Colonic mucosa (tissue), 4 donors: Measurements from ENCODE around the gene DSCAML1. TPM values are rescaled to one million over a fixed set of nuclear protein-coding genes. Genes with fewer than 3 reads are reported as not detected.
A peak's percentile ranks its signal among the peaks of the same experiment; 100 is the strongest.

Source experiments
- DNase-seq: peaks from one replicate; pipeline ENCODE4 v3.0.0-alpha.2; 2020
- H3K27ac ChIP-seq: fragments of 200-600 bp; one replicate; pipeline ENCODE4 v1.8.0; 2021
- H3K27me3 ChIP-seq: fragments of 200-600 bp; one replicate; pipeline ENCODE4 v1.8.0; 2021
- H3K36me3 ChIP-seq: fragments of 200-600 bp; one replicate; pipeline ENCODE4 v1.8.0; 2021
- H3K4me1 ChIP-seq: fragments of 200-600 bp; one replicate; pipeline ENCODE4 v1.8.0; 2021; ENCODE audit warnings: mild to moderate bottlenecking
- H3K4me3 ChIP-seq: fragments of 200-600 bp; one replicate; pipeline ENCODE4 v1.8.0; 2021
- H3K9ac ChIP-seq, 2 donors: one replicate each; pipeline ENCODE4 v1.7.0; 2013; ENCODE audit warnings: control low read depth in 2 of 2, low read depth in 2 of 2, low read length in 2 of 2
- H3K9me3 ChIP-seq: fragments of 200-600 bp; one replicate; pipeline ENCODE4 v1.8.0; 2021
- CTCF ChIP-seq: fragments of 200-600 bp; IDR thresholded peaks from one replicate; pipeline ENCODE4 v1.8.0; 2022; ENCODE audit warnings: antibody characterized with exemption, mild to moderate bottlenecking
- intact Hi-C: fragments of 100-400 bp; cut with DNase I; formaldehyde crosslinking; loops from one replicate; pipeline ENCODE4 v1.14.1; 2022
- total RNA-seq, 2 donors: library from RNA; stranded (reverse); fragmentation: NEBNext Ultra II Directional in 1 of 2; extraction: Animal tissue kit (Norgen Biotek cat#: 25700) in 1 of 2; gene quantifications; one replicate each; pipeline ENCODE4 v1.2.1, GENCODE V29; 2021
- donor health status: healthy.
- donor health status: DM: no; HTN: no; CAD: no.
- donor health status: DM: no; HTN: no; CAD: no.

The DSCAML1 gene
- total RNA-seq, 2 donors from 2014 or later = 1.2 to 4.3 TPM

DNA sequence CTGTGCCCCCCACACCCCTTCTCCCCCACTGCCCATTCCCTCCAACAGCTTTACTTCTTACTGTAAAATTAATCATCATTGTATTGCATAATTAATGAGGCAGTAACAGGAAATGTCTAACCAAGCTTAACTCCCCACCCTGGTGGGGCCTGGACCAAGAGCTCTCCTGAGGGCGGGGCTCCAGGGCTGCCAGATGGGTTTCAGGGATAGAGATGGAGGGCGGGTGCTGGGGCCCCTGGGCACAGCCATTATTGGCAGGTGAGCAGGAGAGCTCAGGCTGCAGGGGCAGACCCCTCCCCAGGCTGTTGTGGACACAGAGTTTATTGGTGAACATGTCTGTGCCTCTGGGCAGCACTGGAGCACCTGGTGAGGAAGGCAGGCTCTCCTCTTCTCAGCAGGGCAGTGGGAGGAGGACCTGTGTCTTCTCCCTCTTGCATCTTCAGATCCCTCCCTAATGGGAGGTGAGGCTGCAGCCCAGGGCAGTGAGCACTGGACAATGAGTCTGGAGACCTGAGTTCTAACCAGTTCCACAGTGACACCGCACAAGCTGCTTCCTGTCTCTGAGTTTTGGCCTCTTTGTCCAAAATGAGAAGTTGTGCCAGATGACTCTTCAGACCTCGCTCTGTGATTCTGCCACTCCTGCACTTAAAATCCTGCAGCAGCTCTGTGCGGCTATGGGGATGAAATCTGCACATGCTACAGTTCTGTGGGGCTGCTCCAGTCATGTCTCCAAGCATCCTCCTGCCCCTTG is 236.1 kb downstream of the DSCAML1 start:
- H3K9me3 ChIP-seq = no peaks in the 10 kb centered on the region
- intact Hi-C loops = no loop called here
- H3K9ac ChIP-seq = no peak overlapping the region
- TF ChIP-seq CTCF = no peak
- H3K36me3 ChIP-seq = no peaks in the 10 kb centered on the region
- H3K4me3 ChIP-seq = no peak overlapping the region
- H3K27me3 ChIP-seq = no peaks in the 10 kb centered on the region
- H3K4me1 ChIP-seq = no peaks in the 10 kb centered on the region
- DNase-seq = no peak
- H3K27ac ChIP-seq = no peak overlapping the region

- TF ChIP-seq CTCF = no peak
- Histone ChIP-seq H3K9ac (no peak overlapping the region), H3K4me3 (no peak overlapping the region), H3K36me3 (no peaks in the 10 kb centered on the region), H3K4me1 (no peaks in the 10 kb centered on the region), H3K27ac (no peak overlapping the region), H3K27me3 (no peaks in the 10 kb centered on the region), H3K9me3 (no peaks in the 10 kb centered on the region)
- no peak for DNase-seq
- intact Hi-C loops = no loop called here
These were observed 237.3 kb downstream of the DSCAML1 start for GRCh38 chr11:117559698-117560097.

DNA sequence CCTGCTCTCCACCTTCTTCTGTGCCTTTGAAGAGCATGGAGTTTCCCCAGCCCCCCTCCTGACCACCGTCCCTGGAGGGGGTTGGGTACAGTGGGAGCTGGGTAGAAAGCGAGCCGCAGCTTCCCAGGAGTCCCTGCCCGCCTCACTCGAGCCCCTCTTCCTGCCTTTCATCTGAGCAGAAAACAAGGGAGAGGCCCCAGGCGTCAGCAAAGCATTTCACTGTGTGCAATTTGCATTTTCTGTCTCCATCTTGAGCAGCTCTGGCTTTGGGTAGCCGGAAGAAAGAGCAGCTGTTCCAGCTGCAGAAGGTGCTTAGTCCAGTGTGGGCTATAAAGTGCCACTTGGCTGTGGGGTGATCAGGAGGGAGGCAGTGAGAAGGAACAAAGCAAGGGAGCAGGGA is 239.7 kb downstream of the DSCAML1 start:
- no peaks in the 10 kb centered on the region for H3K36me3 ChIP-seq
- H3K4me3 ChIP-seq = no peak overlapping the region
- intact Hi-C loops = no loop called here
- H3K9me3 ChIP-seq = no peaks in the 10 kb centered on the region
- no peak for DNase-seq
- TF ChIP-seq CTCF = no peak
- H3K9ac ChIP-seq = no peak overlapping the region
- no peaks in the 10 kb centered on the region for H3K4me1 ChIP-seq
- no peak overlapping the region for H3K27ac ChIP-seq
- no peaks in the 10 kb centered on the region for H3K27me3 ChIP-seq

DNA sequence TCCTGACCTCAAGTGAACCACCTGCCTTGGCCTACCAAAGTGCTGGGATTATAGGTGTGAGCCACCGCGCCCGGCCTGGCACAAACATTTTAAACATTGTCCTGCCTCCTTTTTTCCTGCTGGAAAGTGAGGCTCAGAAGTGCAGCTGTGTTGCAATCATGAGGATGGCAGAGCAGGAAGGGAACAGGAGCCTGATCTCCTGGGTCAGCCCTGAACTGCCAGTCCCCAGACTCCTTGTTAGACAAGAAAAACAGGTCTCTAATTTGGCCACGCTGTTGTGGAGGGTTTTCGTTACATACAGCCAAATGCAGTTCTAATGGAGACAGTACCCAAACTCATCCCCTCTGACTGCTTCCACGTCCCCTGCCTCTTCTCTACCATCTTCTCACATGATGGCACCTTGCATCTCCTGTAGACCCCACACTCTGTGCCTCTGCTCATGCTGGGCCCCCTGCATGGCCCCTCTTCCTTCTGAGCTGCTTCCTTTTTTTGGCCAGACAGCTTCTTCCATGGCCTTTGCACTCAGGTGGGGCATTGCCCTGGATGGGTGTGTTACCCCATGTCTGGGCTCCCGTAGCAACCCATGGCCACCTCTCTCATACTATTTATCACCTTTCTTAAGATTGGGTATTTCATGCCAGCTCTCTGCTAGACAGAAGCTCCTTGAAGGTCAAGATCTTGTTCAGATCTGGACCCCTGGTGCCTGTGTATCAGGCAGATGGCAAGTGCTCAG is 242.2 kb downstream of the DSCAML1 start:
- no peak overlapping the region for H3K9ac ChIP-seq
- intact Hi-C loops = no loop called here
- H3K4me3 ChIP-seq = no peak overlapping the region
- H3K27me3 ChIP-seq = no peaks in the 10 kb centered on the region
- H3K36me3 ChIP-seq = no peaks in the 10 kb centered on the region
- peak; percentile 33 for DNase-seq
- no peak for TF ChIP-seq CTCF
- no peak overlapping the region for H3K27ac ChIP-seq
- no peaks in the 10 kb centered on the region for H3K9me3 ChIP-seq
- no peaks in the 10 kb centered on the region for H3K4me1 ChIP-seq

- Histone ChIP-seq H3K9ac (no peak overlapping the region), H3K36me3 (no peaks in the 10 kb centered on the region), H3K9me3 (no peaks in the 10 kb centered on the region), H3K27me3 (no peaks in the 10 kb centered on the region), H3K27ac (no peak overlapping the region), H3K4me1 (no peaks in the 10 kb centered on the region), H3K4me3 (no peak overlapping the region)
- intact Hi-C loops = no loop called here
- TF ChIP-seq CTCF = no peak
- DNase-seq = no peak
These were observed 244.4 kb downstream of the DSCAML1 start for GRCh38 chr11:117552626-117553025.
